ENCODE results near the gene CORO1C. TPM values are rescaled to one million over a fixed set of nuclear protein-coding genes. Genes with fewer than 3 reads are reported as not detected.

CORO1C gene
- total and polyA plus RNA-seq, 2 donors (not counting 3 experiments of a cell fraction or from before 2014, with no cell fraction given): 150 to 240 TPM

DNA sequence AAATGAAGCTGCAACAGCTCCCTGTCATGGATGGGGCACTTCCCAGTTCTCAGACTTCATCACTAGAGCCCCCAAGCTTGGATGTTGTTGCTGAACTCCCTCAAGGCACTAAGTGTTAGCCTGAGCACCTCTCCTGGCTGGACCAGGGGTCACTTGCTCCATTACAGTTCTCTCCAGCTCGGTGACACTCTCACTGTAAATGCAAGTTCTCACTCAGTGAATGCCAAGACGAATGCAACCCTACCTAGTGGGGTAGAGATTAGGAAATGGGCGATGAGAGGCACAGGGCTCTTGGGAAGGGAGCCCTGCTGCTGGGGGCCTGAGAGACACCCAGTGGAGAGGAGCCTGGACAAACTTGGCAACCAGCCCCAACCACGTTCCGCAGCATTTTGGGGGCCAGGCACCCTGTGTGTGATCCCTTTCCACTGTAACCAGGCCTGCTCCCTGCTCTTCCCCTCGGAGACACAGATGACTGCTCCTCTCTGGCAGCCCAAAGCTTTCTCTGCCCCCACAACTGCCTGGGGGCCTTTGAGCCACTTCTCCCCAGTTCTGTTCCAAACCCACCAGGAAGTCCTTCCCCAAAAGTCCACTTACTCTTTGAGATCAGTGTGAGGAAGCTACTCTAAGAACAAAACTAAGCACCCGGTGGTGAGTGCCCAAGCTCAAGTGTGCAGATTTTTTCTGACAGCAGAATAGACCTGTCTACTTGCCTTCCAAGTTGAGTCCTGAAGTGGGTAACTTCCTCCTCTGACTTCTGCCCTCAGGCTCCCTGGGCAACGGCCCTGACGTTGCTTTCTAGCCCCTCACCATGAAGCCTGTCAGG, 89.7 kb downstream of the CORO1C start:
- Histone ChIP-seq H3K9ac (replicated peaks; ENCODE audit: extremely low read depth, insufficient read depth, low read length) (no peak overlapping the region), H3K4me3 (replicated peaks in 1 of 3; ENCODE audit: insufficient read depth in 1 of 3, low read depth in 1 of 3, low read length in 3 of 3) (no peak overlapping the region), H3K4me1 (ENCODE audit: control insufficient read depth, extremely low read depth, insufficient read depth, low read length) (peaks cover 41% of the 10 kb centered on the region), H3K36me3 (ENCODE audit: control insufficient read depth in 2 of 2, extremely low read depth in 1 of 2, insufficient read depth in 2 of 2, low read length in 2 of 2) (peaks cover 0 to 1% of the 10 kb centered on the region in 2 experiments), H4K20me1 (replicated peaks; ENCODE audit: control insufficient read depth, extremely low read depth, insufficient read depth, low read length) (no peaks in the 10 kb centered on the region), H3K4me2 (ENCODE audit: insufficient read depth, low read length) (no peak overlapping the region), H3K27ac (ENCODE audit: insufficient read depth, low read depth, low read length) (no peak overlapping the region), H3K79me2 (ENCODE audit: control insufficient read depth, insufficient read depth, low read length) (no peaks in the 10 kb centered on the region), H3K27me3 (ENCODE audit: control insufficient read depth in 2 of 2, insufficient read depth in 2 of 2, low read length in 2 of 2) (no peaks in the 10 kb centered on the region), H2AFZ (ENCODE audit: low read depth, low read length) (no peak overlapping the region), H3K9me3 (replicated peaks; ENCODE audit: control insufficient read depth, insufficient read depth, low read length) (no peaks in the 10 kb centered on the region), H3K9me1 (replicated peaks; ENCODE audit: control insufficient read depth, extremely low read depth, insufficient read depth, low read length) (no peaks in the 10 kb centered on the region)
- TF ChIP-seq POLR2A (IDR thresholded peaks at IDR 0.05; ENCODE audit: low read depth, low read length) (no peak), POLR2AphosphoS5 (IDR thresholded peaks at IDR 0.05; ENCODE audit: insufficient read depth, low read depth, low read length) (peak; percentile 9)
- DNase-seq (ENCODE audit: low read depth, low spot score): no peak
- no TSS peak for BruUV-seq (replicated peaks)
- intact Hi-C loops (cut with micrococcal nuclease): no loop called here
- ChIA-PET POLR2A (no interaction called here), CTCF (interaction anchor here (1.2 to 1.5 kb wide), 3 partner anchors 8 to 184 kb away, joined by 3 to 9 read pairs (median 4); no protein-coding TSS in a partner anchor)
- dilution Hi-C loops (cut with MboI; ENCODE audit: extremely low pct_ligation_motif_present, low sequenced_read_pairs): no loop called here
- no peak for FAIRE-seq

DNA sequence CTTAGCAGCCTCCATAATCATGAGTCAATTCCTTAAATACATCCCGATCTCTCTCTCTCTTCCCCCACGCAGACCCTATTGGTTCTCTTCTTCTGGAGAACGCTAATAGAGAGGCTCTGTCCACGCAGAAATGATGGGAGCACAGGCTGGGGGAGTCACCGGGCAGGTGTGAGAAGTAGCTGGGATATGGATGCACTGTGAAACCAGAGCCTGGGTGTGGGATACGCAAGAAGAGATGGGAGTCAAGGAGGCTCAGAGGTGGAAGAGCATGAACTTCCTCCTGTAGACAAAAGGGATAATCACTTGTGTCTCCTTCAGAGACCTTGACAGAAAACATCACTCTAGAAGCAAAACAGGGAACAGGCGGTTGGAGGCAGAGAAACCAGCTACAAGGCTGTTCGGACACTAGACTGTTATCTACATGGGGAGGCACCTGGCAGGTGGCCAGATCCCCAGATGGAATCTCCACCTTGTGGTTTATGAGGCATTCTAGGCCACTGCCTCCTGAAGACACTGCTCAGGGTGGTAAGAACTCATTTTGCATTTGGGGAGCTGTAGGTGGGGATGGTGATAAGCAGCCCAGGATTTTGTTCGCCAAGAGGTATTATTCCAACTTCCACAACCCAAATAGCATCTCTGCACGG, 90.4 kb downstream of the CORO1C start:
- TF ChIP-seq JUN (IDR thresholded peaks at IDR 0.05; ENCODE audit: borderline replicate concordance, insufficient read depth, insufficient read length, low read depth) (no peak), POLR2AphosphoS5 (IDR thresholded peaks at IDR 0.05; ENCODE audit: insufficient read depth, low read depth, low read length) (no peak), MYC (IDR thresholded peaks at IDR 0.05; ENCODE audit: low read depth, low read length) (no peak), POLR2A (IDR thresholded peaks at IDR 0.05; ENCODE audit: low read depth, low read length) (peak; percentile 37)
- TF ChIP-seq, protein P1, sequence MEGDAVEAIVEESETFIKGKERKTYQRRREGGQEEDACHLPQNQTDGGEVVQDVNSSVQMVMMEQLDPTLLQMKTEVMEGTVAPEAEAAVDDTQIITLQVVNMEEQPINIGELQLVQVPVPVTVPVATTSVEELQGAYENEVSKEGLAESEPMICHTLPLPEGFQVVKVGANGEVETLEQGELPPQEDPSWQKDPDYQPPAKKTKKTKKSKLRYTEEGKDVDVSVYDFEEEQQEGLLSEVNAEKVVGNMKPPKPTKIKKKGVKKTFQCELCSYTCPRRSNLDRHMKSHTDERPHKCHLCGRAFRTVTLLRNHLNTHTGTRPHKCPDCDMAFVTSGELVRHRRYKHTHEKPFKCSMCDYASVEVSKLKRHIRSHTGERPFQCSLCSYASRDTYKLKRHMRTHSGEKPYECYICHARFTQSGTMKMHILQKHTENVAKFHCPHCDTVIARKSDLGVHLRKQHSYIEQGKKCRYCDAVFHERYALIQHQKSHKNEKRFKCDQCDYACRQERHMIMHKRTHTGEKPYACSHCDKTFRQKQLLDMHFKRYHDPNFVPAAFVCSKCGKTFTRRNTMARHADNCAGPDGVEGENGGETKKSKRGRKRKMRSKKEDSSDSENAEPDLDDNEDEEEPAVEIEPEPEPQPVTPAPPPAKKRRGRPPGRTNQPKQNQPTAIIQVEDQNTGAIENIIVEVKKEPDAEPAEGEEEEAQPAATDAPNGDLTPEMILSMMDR (IDR thresholded peaks at IDR 0.05; ENCODE audit: extremely low read depth in 1 of 2, insufficient read depth in 1 of 2, low read depth in 1 of 2, low read length in 2 of 2): no peak
- H4K20me1 ChIP-seq (replicated peaks; ENCODE audit: control insufficient read depth, extremely low read depth, insufficient read depth, low read length): no peaks in the 10 kb centered on the region
- H3K4me1 ChIP-seq (ENCODE audit: control insufficient read depth, extremely low read depth, insufficient read depth, low read length): peaks cover 33% of the 10 kb centered on the region
- H3K36me3 ChIP-seq (ENCODE audit: control insufficient read depth in 2 of 2, extremely low read depth in 1 of 2, insufficient read depth in 2 of 2, low read length in 2 of 2): no peaks in the 10 kb centered on the region
- CTCF ChIA-PET: interaction anchor here (0.6 to 1.6 kb wide), 5 partner anchors 8 to 185 kb away, joined by 3 to 9 read pairs (median 4); no protein-coding TSS in a partner anchor
- H3K4me3 ChIP-seq (replicated peaks in 1 of 3; ENCODE audit: insufficient read depth in 1 of 3, low read depth in 1 of 3, low read length in 3 of 3): no peak overlapping the region
- no peak overlapping the region for H2AFZ ChIP-seq (ENCODE audit: low read depth, low read length)
- H3K9me1 ChIP-seq (replicated peaks; ENCODE audit: control insufficient read depth, extremely low read depth, insufficient read depth, low read length): no peaks in the 10 kb centered on the region
- intact Hi-C loops (cut with micrococcal nuclease): no loop called here
- DNase-seq (ENCODE audit: low read depth, low spot score): no peak
- no peaks in the 10 kb centered on the region for H3K79me2 ChIP-seq (ENCODE audit: control insufficient read depth, insufficient read depth, low read length)
- H3K27me3 ChIP-seq (ENCODE audit: control insufficient read depth in 2 of 2, insufficient read depth in 2 of 2, low read length in 2 of 2): no peaks in the 10 kb centered on the region
- FAIRE-seq: no peak
- H3K4me2 ChIP-seq (ENCODE audit: insufficient read depth, low read length): no peak overlapping the region
- POLR2A ChIA-PET: no interaction called here
- H3K9me3 ChIP-seq (replicated peaks; ENCODE audit: control insufficient read depth, insufficient read depth, low read length): no peaks in the 10 kb centered on the region
- H3K27ac ChIP-seq (ENCODE audit: insufficient read depth, low read depth, low read length): no peak overlapping the region
- no peak overlapping the region for H3K9ac ChIP-seq (replicated peaks; ENCODE audit: extremely low read depth, insufficient read depth, low read length)
- dilution Hi-C loops (cut with MboI; ENCODE audit: extremely low pct_ligation_motif_present, low sequenced_read_pairs): no loop called here
- BruUV-seq (replicated peaks): no TSS peak

Measured in endothelial cell of umbilical vein (primary cell).